GM12873 (cell line): ENCODE results near the gene ALOX12.

ENCODE experiments used
- CTCF ChIP-seq: IDR thresholded peaks from 2 replicates; pipeline ENCODE4 v1.5.1; 2012; ENCODE audit warnings: low read depth, mild to moderate bottlenecking, moderate library complexity, low read length, control low read depth; ENCODE audit not compliant: insufficient read depth; ENCODE audit errors: missing control alignments

The ALOX12 gene

GRCh38 chr17:7019839-7020519, 24.1 kb downstream of the ALOX12 start:
- TF ChIP-seq CTCF: no peak

- no peak for TF ChIP-seq CTCF
Measured at GRCh38 chr17:7020894-7021664, 25.2 kb downstream of the ALOX12 start.

GRCh38 chr17:7021993-7022778, 26.3 kb downstream of the ALOX12 start:
- peak; percentile 93 for TF ChIP-seq CTCF

GRCh38 chr17:7022781-7023571, 27.1 kb downstream of the ALOX12 start, which contains the start of gene BCL6B:
BCL6B (plus strand) TSS chr17:7023050; CDS start chr17:7023672, 622 bp downstream.
- no peak for TF ChIP-seq CTCF

- no peak for TF ChIP-seq CTCF
Measured at GRCh38 chr17:7023576-7024401, 27.9 kb downstream of the ALOX12 start.

- no peak for TF ChIP-seq CTCF
Measured at GRCh38 chr17:7024402-7024785, 28.5 kb downstream of the ALOX12 start.
